ENCODE results near the gene SF3B5.
"Not testable (repeated sequence)": the region's sequence is repeated elsewhere in the genome, so short reads cannot be mapped to it uniquely, and the experiment has no call there.

SF3B5 gene

GRCh38 chr6:144063744-144064401 is 31.5 kb downstream of the SF3B5 start:
- DNase-seq (ENCODE audit: low read depth), result peak; percentile 84

- no peak for DNase-seq (ENCODE audit: low read depth)
Measured at GRCh38 chr6:144063246-144063743, 32.1 kb downstream of the SF3B5 start.

- DNase-seq (ENCODE audit: low read depth), result no peak
Measured at GRCh38 chr6:144062786-144063185, 32.6 kb downstream of the SF3B5 start.

- DNase-seq (ENCODE audit: low read depth), result no peak
Measured at GRCh38 chr6:144059139-144059538, 36.2 kb downstream of the SF3B5 start.

- no peak for DNase-seq (ENCODE audit: low read depth)
Measured at GRCh38 chr6:144055121-144055931, 40.0 kb downstream of the SF3B5 start.

GRCh38 chr6:144053601-144054000 is 41.8 kb downstream of the SF3B5 start:
- DNase-seq (ENCODE audit: low read depth), result no peak

GRCh38 chr6:144052488-144052887 is 42.9 kb downstream of the SF3B5 start:
- no peak for DNase-seq (ENCODE audit: low read depth)

- DNase-seq (ENCODE audit: low read depth), result no peak
Measured at GRCh38 chr6:144049386-144049785, 46.0 kb downstream of the SF3B5 start.

GRCh38 chr6:144047688-144048087 is 47.7 kb downstream of the SF3B5 start:
- DNase-seq (ENCODE audit: low read depth), result no peak

GRCh38 chr6:144046672-144047071 is 48.7 kb downstream of the SF3B5 start:
- not testable (repeated sequence) for DNase-seq (ENCODE audit: low read depth)

GRCh38 chr6:144044989-144045388 is 50.4 kb downstream of the SF3B5 start:
- DNase-seq (ENCODE audit: low read depth), result not testable (repeated sequence)

All from stimulated activated CD8-positive, alpha-beta memory T cell treated with anti-CD3 and anti-CD28 coated beads, Interleukin-4, amount 100 ng/mL, for 24 hours (primary cell).